Kasumi-1 (cell line): ENCODE results near the gene TRIM7.
A peak's percentile ranks its signal among the peaks of the same experiment; 100 is the strongest.
"Not testable (repeated sequence)": the region's sequence is repeated elsewhere in the genome, so short reads cannot be mapped to it uniquely, and the experiment has no call there.

Experiments
- DNase-seq, 2 experiments: peaks; one replicate each; lab custom pipeline; 2025; lab: John Stamatoyannopoulos, UW

Gene TRIM7

DNA sequence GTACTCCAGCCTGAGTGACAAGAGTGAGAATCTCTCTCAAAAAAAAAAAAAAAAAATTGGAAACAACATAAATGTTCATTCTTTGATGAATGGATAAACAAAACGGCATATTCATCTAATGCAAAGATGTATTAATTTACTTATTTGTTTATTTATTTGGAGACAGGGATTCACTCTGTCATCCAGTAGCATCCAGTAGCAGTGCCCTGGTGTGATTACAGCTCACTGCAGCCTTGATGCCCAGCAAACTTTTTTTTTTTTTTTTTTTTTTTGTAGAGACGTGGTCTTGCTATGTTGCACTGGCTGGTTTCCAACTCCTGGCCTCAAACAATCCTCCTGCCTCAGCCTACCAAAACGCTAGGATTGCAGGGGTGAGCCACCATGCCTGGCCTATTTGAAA is 33.2 kb downstream of the TRIM7 start:
- no peak for DNase-seq

DNA sequence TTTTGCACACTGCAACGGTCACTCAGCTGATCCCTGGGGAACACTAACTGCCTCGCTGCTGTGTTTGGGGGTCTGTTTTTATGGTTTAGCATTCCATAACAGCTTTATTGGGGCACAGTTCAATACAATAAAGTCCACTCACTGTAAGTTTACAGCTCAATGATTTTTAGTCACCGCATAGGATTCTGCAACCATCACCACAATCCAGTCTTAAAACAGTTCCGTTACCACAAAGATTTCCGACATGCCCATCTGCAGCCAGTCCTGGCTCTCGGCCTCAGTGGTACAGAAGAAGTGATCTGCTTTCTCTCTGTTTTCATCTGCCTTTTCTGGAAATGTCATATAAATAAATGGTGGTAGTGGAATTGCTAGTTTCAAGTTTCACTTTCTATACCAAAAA is 34.0 kb downstream of the TRIM7 start:
- no peak for DNase-seq

DNA sequence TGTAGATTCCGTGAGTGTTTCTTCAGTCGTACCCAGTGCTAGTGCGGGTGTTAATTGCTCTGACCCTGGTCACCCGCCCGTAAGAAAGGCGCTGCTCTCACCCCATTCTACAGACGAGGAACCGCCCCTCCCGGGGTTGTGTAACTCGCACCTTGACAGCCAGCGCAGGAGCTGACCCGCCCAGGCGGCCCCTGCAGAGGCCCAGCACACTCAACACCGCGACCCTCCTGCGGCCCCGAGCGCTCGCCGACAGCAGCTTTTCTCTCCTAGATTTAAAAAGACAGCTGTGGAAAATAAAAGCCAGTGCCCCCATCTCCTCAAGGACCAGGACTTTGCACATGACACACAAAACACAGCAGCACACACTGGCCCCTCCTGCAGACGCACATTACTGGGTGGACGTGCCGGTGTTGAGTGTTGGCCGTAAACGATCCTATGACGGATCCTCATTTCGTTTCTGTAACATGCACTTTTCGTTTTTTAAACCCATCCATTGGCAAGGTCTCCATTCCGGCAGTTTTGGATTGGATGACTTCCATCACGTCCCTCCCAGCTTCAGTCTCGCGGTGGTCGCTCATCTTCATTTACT is 34.7 kb downstream of the TRIM7 start:
- DNase-seq, result no peak

DNA sequence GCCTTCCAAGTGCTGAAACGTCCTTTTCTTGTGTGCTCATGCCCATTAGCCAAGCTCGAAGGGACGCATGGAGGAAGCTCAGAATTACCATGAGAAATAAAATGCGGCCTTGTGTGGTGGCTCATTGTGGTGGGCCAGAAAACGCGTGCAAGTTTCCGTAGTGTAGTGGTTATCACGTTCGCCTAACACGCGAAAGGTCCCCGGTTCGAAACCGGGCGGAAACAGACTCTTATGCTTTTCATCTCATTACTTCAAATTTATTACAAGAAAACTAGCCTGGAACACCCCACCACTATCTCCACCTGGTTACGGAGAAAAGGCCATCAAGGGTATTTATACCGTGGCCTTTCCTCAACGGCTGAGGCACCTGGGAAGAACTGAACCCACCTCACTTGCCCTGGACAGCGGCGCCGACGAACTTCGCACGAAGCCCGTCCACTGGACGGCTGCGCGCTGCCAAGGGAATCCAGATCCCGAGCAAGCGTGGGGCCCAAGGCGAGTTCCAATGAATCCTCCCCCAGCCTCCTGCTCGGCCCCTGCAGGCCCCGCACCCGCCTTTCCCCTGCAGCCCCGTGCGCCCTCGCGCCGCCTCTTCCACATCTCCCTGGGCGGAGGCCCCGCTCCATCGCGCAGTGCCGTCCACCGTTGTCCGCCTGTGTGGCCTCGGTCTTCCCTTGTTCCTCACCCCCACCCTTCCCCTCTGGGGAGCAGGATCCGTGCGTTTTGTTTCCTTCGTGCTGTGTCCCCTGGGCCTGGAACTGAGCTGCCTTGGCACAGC is 35.3 kb downstream of the TRIM7 start:
- DNase-seq, result not testable (repeated sequence)

DNA sequence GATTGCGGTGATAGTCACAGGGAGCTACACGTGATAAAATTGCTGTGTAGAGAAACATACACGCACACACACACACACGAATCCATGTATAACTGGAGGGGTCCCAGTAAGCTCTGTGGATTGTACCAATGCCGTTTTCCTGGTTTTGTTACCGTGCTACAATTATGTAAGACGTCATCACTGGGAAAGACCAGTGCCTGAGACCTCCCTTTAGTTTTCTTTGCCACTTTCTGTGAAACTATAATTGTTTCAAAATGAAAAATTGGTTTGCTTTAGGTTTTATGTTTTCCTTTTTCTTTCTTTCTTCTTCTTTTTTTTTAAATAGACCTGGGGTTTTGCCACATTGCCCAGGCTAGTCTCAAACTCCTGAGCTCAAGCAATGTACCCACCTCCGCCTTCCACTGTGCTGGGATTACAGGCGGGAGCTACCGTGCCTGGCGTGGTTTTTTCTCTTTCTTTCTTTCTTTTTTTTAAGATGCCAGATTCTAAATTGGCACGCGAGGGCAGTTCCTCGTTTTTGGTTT is 36.3 kb downstream of the TRIM7 start:
- DNase-seq, result no peak

DNA sequence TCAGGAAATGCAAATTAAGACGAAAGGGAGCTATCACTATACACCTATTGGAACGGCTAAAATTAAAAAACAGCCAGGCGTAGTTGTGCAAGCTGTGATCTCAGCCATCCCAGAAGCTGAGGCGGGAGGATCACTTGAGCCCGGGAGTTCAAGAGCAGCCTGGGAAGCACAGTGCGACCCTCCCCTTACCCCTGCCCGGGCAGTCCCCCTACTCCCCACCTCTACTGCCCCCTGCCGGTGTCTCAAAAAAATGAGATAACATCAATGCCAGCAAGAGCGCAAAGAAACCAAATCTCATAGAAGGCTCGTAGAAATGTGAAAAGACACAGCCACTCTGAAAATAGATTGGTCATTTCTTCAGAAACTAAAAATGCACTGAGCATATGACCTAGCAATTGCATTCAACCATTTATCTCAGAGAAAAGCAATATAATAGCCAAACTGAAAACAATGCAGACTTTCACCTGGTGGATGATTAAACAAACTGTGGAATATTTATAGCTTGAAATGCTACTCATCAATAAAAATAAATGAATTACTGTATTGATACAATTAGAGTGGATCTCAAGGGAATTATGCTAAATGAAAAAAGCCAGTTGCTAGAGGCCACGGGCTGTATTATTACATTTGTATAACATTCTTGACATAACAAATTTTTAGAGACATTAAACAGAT is 37.0 kb downstream of the TRIM7 start:
- DNase-seq, result peak; percentile 12 to 22

DNA sequence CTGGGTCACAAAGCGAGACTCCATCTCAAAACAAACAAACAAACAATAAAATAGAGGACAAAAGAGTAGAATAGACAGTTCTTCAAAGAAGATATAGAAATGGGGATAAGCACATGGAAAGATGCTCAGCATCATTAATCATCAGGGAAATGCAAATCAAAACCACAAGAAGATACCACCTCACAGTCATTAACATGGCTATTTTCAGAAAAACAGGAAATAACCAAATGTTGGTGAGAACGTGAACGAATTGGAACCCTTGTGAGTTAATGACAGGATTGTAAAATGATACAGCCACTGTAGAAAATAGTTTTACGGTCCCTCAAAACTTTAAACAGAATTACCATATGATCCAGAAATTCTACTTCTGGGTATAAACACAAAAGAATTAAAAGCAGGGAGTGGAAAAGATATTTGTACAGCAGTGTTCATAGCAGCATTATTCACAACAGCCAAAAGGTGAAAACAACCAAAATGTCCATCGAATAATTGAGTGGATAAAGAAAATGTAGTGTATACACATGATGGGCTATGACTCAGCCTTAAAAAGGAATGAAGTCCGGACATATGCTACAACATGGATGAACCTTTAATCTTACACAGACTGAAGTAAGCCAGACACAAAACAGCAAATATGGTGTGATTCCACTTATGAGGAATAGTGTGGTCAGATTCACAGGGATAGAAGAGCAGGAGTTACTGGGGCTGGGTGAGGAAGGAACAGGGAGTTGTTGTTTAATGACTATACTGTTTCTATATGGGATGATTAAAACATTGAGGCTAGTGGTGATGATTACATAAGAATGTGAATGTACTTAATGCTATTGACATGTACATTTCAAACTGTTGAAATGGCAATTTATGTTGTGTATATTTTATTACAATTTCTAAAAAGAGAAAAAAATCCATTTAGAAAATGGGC is 37.9 kb downstream of the TRIM7 start:
- no peak for DNase-seq

DNA sequence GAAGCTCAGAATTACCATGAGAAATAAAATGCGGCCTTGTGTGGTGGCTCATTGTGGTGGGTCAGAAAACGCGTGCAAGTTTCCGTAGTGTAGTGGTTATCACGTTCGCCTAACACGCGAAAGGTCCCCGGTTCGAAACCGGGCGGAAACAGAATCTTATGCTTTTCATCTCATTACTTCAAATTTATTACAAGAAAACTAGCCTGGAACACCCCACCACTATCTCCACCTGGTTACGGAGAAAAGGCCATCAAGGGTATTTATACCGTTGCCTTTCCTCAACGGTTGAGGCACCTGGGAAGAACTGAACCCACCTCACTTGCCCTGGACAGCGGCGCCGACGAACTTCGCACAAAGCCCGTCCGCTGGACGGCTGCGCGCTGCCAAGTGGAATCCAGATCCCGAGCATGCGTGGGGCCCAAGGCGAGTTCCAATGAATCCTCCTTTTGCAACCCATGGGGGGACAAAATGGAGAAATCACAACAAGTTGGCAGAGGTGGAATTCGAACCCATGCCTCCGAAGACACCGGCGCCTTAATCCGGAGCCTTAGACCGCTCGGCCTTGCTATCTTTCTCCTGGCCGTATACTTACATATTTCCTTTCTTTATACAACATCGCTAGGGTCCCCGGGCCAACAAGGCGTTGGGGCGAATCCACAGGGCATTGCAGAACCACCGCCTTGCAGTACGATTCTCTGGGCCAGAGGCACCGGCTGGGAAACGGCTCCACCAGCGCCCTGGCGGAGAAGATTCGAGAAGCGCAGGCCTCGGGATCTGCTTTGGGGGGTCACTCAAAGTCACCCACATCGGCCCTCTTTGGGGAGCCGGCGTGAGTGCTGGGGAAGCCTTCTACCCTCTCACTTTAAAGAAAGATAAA is 40.7 kb downstream of the TRIM7 start:
- DNase-seq, result no peak

DNA sequence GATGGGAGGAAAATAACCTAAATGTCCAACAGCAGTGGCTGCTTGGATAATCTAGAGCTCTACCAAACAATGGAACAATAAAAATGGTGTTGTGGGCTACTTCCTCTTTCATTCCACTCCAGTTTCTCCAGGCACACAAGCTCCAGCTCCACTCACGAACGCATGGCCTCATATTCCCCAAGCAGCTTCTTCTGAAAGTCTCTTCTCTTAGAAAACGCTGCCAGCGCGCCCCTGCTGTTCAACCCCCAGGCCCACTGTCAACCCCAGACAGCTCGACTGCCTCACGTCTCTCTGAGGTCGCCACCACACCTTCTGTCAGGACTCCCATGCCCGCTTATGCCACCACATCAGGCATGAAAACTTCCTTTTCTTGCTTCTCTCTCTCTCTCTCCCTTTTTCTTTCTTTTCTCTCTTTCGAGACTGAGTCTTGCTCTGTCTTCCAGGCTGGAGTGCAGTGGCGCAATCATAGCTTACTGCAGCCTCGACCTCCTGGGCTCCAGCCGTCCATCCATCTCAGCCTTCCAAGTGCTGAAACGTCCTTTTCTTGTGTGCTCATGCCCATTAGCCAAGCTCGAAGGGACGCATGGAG is 41.4 kb downstream of the TRIM7 start:
- DNase-seq, result peak in 1 of 2 experiments; percentile 30

DNA sequence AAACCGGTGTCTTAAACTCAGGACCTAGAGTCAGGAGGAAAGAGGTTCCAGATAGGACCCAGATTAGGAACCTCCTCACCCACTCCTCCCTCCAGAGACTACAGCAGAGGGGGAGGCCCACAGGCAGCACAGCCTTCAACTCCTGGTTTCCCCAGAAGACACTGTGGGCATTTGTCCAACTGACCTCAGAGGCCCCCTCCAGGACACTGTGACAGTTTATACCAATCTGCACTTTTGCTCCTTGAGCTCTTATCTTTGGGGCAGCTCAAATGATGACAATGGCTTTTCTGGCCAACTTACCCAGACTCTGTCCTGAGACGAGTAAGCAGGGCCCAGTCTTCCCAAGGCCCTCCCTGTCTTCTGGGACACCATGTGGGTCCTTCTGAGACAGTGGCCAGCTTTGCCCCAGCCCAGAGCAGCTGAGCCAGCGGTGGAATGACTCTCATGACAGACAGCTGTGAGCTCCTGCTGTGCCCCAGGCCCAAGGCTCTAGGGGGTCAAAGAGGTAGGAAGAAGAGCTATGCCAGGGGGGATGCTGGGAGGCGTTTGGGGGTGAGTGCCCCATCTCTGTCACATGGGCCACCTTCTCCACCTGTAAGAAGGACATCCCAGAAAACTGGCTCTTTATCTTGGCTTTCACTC is 43.3 kb downstream of the TRIM7 start:
- no peak for DNase-seq

DNA sequence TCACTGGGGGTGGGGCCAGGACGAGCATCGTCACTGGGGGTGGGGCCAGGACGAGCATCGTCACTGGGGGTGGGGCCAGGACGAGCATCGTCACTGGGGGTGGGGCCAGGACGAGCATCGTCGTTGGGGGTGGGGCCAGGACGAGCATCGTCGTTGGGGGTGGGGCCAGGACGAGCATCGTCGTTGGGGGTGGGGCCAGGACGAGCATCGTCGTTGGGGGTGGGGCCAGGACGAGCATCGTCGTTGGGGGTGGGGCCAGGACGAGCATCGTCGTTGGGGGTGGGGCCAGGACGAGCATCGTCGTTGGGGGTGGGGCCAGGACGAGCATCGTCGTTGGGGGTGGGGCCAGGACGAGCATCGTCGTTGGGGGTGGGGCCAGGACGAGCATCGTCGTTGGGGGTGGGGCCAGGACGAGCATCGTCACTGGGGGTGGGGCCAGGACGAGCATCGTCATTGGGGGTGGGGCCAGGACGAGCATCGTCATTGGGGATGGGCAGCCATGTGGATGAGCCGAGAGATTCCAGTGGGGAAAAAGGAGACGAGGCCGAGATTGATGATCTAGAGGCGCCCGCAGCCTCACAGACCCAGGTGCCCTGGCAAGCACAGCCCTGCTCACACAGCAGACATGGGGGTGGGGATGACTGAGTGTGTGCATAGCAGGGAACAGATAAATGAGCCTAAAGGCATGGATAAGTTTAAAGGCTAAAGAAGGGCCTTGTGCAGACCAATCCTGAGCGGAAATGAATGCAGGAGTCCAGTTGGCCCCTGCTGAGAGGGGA is 44.1 kb downstream of the TRIM7 start:
- not testable (repeated sequence) for DNase-seq

DNA sequence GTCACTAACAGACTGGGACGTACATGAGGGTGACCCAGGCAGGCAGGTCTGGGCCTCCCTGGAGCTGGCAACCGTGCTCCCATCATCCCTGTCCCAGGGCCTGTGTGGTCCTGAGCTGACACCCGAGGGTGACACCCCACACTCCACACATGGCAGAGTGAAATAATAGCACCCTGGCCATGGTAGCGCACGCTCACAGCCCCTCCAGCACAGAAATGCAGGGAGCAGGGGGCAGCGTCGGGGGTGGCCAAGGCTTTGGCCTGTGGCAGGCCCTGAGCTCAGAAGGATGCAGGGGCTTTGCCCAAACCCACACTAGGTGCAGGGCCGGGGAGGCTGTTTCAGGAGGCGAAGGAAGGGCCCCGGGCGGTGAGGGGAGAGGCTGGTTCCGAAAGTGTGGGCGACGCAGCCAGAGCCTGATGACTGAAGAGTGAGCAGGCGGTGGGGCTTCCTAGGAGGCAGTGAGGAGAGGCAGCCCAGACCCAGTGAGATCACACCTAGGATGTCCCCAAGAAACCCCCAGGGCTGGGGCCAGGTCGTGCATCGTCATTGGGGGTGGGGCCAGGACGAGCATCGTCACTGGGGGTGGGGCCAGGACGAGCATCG is 44.7 kb downstream of the TRIM7 start:
- DNase-seq, result no peak

DNA sequence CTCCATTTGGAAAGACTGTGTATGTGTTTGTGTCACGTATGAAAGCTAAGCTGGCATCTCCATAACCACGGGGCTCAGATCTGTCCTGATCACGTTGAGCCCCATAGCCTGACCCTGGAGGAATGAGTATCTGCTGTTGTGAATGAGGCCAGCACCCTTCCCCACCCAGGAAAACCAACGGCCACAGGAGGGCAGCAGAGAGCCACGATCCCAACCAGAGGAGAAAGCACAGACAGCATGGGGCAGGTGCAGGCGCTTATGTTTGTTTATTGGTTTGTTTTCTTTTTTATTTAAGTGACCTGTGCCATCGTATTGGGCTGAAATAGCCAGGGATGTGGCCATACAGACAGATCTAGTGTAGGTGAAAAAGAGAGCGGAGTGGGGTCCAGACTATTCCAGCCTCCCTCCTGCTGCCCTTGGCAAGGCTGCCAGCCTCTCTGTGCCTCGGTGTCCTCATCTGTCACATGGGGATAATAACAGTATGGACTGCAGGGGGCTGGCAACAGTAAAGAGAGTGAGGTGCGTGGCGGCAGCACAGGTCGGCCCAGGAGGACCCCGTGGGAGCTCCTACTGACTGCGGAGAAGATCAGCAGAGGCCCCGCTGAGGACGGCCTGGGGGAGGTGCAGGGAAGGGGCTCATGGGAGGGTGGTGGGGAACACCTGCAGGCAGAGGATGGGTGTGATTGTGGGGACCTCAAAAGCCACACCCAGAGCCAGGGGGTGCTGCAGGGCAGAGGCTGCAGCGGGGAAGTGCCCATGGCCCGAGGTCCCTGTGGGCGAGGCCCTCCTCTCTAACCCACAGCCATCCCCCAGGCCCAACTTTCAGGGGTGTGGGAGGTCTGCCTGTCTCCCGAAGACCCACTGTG is 45.5 kb downstream of the TRIM7 start:
- DNase-seq, result peak; percentile 77 to 90

DNA sequence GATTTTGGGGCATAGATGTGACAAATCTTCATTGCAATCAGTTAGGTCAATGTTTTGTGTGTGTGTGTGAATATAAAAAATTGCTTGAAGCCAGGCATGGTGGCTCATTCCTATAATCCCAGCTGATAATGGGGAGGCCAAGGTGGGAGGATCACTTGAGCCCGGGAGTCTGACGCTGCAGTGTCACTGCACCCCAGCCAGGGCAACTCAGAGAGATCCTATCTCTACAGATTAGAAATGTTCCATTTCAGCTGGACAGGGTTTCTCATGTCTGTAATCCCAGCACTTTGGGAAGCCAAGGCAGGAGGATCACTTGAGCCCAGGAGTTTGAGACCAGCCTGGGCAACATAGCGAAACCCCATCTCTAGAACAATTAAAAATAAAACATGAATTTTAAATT is 46.1 kb downstream of the TRIM7 start:
- DNase-seq, result no peak

DNA sequence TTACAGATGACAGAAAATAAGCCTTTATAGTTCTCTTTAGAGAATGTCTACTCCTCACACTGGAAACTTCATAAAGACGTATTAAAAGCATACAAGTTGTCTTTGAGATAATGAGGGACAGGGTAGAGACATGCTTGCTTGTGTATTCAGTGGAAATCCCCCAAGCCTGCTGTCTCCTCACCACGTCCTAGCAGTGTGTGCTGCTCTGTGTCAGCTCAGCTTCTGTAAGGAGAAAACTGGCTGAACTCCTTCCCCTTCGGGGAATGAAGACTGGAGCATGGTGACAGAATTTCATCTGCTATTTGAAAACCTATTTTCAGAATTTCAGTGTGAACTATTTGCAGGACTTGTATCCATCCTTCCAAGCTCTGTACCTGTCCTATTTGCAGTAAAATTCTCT is 48.2 kb downstream of the TRIM7 start:
- no peak for DNase-seq

DNA sequence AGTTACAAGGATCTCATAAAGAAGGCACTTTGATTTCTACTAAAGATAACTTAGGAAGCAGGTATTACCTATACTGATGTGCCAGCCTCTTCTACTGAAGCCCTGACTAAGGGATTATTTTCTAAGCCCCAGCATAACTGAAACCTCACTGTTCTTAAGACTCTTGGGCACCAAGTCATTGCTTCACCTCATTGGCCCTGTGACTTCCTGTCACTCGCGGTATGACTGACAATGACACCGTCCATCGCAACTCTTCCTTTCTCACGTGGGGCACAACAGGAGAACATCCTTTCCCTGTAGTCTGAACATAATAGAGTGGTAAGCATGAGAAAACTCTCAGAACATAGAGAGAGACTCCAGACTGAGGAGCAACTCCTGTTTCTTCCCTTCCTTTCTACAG is 51.2 kb downstream of the TRIM7 start:
- no peak for DNase-seq

DNA sequence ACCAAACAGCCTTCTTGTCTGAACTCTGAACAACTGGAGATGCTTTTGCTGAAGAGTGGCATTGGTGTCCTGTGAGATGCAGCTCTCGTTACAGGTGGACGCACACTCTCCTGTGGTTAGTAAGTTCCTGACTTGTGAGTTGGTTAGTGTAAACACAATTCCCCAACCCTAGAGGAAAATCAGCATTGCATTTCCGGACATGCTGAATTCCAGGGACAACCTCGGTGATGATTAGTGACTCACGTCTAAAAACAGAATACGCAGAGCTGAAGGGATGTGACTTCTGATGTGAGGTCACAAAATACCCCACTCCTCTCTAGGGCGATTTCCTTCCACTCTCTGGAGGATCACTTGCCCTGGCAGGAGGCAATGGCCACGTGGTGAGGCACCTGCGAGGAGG is 52.6 kb downstream of the TRIM7 start:
- no peak for DNase-seq

DNA sequence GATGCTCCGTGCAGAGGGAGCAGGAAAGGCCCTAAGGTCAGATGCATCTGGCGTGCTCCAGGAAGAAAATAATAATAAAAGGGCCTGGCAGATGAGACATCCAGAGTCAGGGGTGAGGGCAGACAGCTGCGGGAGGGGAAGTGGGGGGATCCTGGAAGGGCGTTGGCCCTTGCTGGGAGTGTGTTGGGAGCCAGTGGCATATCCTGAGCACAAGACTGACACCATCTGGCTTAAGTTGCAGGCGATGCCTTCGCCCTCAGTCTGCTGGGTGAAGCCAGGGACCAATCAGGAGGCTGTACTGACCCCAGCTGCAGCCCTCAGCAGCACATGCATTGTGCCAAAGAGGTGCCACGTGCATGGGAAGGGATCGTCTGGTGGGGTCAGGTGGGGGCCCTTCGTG is 53.9 kb downstream of the TRIM7 start:
- no peak for DNase-seq
